Activated B cell treated with CpG ODN at 0.5 μM for 24 hours (primary cell): Measurements from ENCODE around the gene E4F1. TPM values are rescaled to one million over a fixed set of nuclear protein-coding genes. Genes with fewer than 3 reads are reported as not detected.

Source experiments
- ATAC-seq: fragments of 200-7000 bp; cut with Tn5 transposase; one replicate; pipeline ENCODE4 v1.10.0; 2021; ENCODE audit warnings: low read depth, mild to moderate bottlenecking, moderate library complexity
- CTCF ChIA-PET: fragments of 350-600 bp; sonication (Branson Sonifier 250); formaldehyde crosslinking; loops from one replicate; lab custom pipeline; 2021; ENCODE audit warnings: antibody characterized with exemption; lab: Charles Lee
- POLR2A ChIA-PET: fragments of 350-600 bp; sonication (Branson Sonifier 250); formaldehyde crosslinking; loops from one replicate; lab custom pipeline; 2021; ENCODE audit warnings: antibody characterized with exemption; lab: Charles Lee
- DNase-seq: peaks from one replicate; pipeline ENCODE4 v3.0.0; 2022
- H3K27ac Mint-ChIP-seq: one replicate; pipeline ENCODE4 v1.8.0; 2020; ENCODE audit warnings: mixed read lengths
- H3K27me3 Mint-ChIP-seq: one replicate; pipeline ENCODE4 v1.8.0; 2021; ENCODE audit warnings: mixed read lengths
- H3K36me3 Mint-ChIP-seq: one replicate; pipeline ENCODE4 v1.8.0; 2021; ENCODE audit warnings: low read depth, mixed read lengths
- H3K4me1 Mint-ChIP-seq: one replicate; pipeline ENCODE4 v1.8.0; 2021; ENCODE audit warnings: mixed read lengths
- H3K4me3 Mint-ChIP-seq: one replicate; pipeline ENCODE4 v1.8.0; 2020; ENCODE audit warnings: mild to moderate bottlenecking, mixed read lengths
- H3K9me3 Mint-ChIP-seq: one replicate; pipeline ENCODE4 v1.8.0; 2020; ENCODE audit warnings: mixed read lengths
- CTCF ChIP-seq: fragments of 200-600 bp; IDR thresholded peaks from one replicate; pipeline ENCODE4 v1.8.0; 2022; ENCODE audit warnings: antibody characterized with exemption, mild to moderate bottlenecking
- intact Hi-C: fragments of 100-400 bp; cut with micrococcal nuclease; formaldehyde crosslinking; loops from one replicate; pipeline ENCODE4 v1.15.1; 2024
- total RNA-seq: library from RNA; stranded (reverse); gene quantifications from 2 replicates; pipeline ENCODE4 v1.2.3, GENCODE V29; 2022

E4F1 gene
- total RNA-seq, 1 donor from 2014 or later = 29.9 TPM

DNA sequence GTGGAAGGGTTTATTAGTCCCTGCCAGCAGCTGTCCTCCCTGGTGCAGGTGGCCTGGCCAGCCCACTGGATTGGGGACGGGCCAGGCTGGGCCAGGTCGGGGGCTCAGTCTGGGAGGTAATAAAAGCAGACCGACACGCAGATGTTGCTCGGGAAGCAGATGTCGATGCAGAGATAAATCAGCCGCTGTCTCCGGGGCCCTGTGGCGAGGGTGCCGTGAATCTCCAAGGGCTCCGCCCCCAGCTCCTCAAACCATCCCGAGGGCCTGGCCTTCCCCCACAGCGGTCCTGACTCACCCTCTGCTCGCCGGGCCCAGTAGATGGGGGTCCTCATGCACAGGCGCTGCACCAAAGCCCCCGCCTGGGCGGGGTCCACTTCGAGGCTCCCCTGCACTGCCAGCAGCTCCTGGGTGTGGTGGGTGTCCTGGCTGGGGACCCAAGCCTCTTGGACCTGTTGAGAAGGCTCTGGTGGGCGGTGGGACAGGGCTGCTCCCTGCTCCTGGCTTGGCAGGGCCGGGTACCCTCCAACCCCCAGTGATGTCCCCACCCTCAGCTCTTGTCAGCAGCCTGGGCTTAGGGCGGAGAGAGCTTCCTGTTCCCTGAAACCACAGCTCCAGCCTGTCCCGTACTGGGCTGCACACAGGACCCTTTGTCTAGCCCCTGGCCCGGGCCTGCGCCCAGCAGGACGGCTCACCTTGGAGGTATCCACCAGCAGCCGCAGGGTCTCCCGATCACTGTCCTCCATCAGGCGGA lies 14.0 kb upstream of the E4F1 start:
- intact Hi-C loops = loop anchor here (5.0 kb wide), 1 partner anchor 202 kb away; the partner anchor contains the start of gene ZNF598
- Mint-ChIP-seq H3K9me3 (no peaks in the 10 kb centered on the region), H3K4me1 (peaks cover 29% of the 10 kb centered on the region), H3K27me3 (no peaks in the 10 kb centered on the region), H3K27ac (no peak overlapping the region), H3K4me3 (no peak overlapping the region), H3K36me3 (peaks cover 27% of the 10 kb centered on the region)
- no peak for DNase-seq
- POLR2A ChIA-PET = interaction anchor here (0.6 kb wide), 1 partner anchor 532 kb away, joined by 3 read pairs; no protein-coding TSS in a partner anchor
- TF ChIP-seq CTCF = no peak
- CTCF ChIA-PET = no interaction called here
- no peak for ATAC-seq

GRCh38 chr16:2210009-2210332 lies 13.4 kb upstream of the E4F1 start:
- POLR2A ChIA-PET = interaction anchor here (0.6 to 1.4 kb wide), 2 partner anchors 222 to 531 kb away, joined by 3 read pairs; no protein-coding TSS in a partner anchor
- no peak overlapping the region for H3K4me3 Mint-ChIP-seq
- DNase-seq (no peak), ATAC-seq (no peak)
- peaks cover 26% of the 10 kb centered on the region for H3K4me1 Mint-ChIP-seq
- peaks cover 27% of the 10 kb centered on the region for H3K36me3 Mint-ChIP-seq
- H3K27ac Mint-ChIP-seq = no peak overlapping the region
- CTCF ChIA-PET = no interaction called here
- H3K9me3 Mint-ChIP-seq = no peaks in the 10 kb centered on the region
- intact Hi-C loops = no loop called here
- no peak for TF ChIP-seq CTCF
- H3K27me3 Mint-ChIP-seq = no peaks in the 10 kb centered on the region

- TF ChIP-seq CTCF = no peak
- no peaks in the 10 kb centered on the region for H3K9me3 Mint-ChIP-seq
- no peak within 1 kb of the TSS for H3K27ac Mint-ChIP-seq
- ChIA-PET CTCF (no interaction called here), POLR2A (interaction anchor here (0.7 to 1.4 kb wide), 2 partner anchors 11 to 222 kb away, joined by 3 read pairs; no protein-coding TSS in a partner anchor)
- H3K27me3 Mint-ChIP-seq = no peaks in the 10 kb centered on the region
- H3K36me3 Mint-ChIP-seq = peaks cover 27% of the 10 kb centered on the region
- DNase-seq = no peak
- ATAC-seq = no peak
- H3K4me3 Mint-ChIP-seq = no peak within 1 kb of the TSS
- intact Hi-C loops = no loop called here
- H3K4me1 Mint-ChIP-seq = peaks cover 26% of the 10 kb centered on the region
These were observed 12.7 kb upstream of the E4F1 start, which contains the start of gene BRICD5 for GRCh38 chr16:2210386-2211365. BRICD5 (minus strand) TSS chr16:2210863; CDS start chr16:2210833, 30 bp downstream.

- Mint-ChIP-seq H3K4me3 (peak overlapping the region; percentile 44), H3K36me3 (peaks cover 23% of the 10 kb centered on the region), H3K27ac (no peak overlapping the region), H3K4me1 (peaks cover 18% of the 10 kb centered on the region), H3K9me3 (no peaks in the 10 kb centered on the region), H3K27me3 (no peaks in the 10 kb centered on the region)
- DNase-seq (no peak), ATAC-seq (no peak)
- ChIA-PET CTCF (no interaction called here), POLR2A (interaction anchor here (0.7 kb wide), 1 partner anchor 13 kb away, joined by 3 read pairs; no protein-coding TSS in a partner anchor)
- intact Hi-C loops = no loop called here
- no peak for TF ChIP-seq CTCF
These were observed 11.5 kb upstream of the E4F1 start for GRCh38 chr16:2211923-2212347.
